ENCODE results near the gene HSPA4.
"Not testable (repeated sequence)": the region's sequence is repeated elsewhere in the genome, so short reads cannot be mapped to it uniquely, and the experiment has no call there.

The HSPA4 gene

GRCh38 chr5:133136890-133137289, 85.1 kb downstream of the HSPA4 start:
- H3K9me3 Mint-ChIP-seq, H3K36me3 Mint-ChIP-seq, H3K4me3 Mint-ChIP-seq, H3K27ac Mint-ChIP-seq, CTCF ChIA-PET, H3K4me1 Mint-ChIP-seq, DNase-seq: not testable (repeated sequence)
- peaks cover 17% of the 10 kb centered on the region for H3K27me3 Mint-ChIP-seq

- no peak overlapping the region for H3K4me3 Mint-ChIP-seq
- CTCF ChIA-PET: no interaction called here
- peaks cover 17% of the 10 kb centered on the region for H3K27me3 Mint-ChIP-seq
- no peak for DNase-seq
- H3K36me3 Mint-ChIP-seq: no peaks in the 10 kb centered on the region
- H3K9me3 Mint-ChIP-seq: peaks cover 3% of the 10 kb centered on the region
- H3K27ac Mint-ChIP-seq: no peak overlapping the region
- no peaks in the 10 kb centered on the region for H3K4me1 Mint-ChIP-seq
Measured at GRCh38 chr5:133140311-133140710, 88.5 kb downstream of the HSPA4 start.

- no peak overlapping the region for H3K27ac Mint-ChIP-seq
- peaks cover 10% of the 10 kb centered on the region for H3K27me3 Mint-ChIP-seq
- no peaks in the 10 kb centered on the region for H3K36me3 Mint-ChIP-seq
- no peaks in the 10 kb centered on the region for H3K9me3 Mint-ChIP-seq
- DNase-seq: no peak
- no peak overlapping the region for H3K4me3 Mint-ChIP-seq
- no peaks in the 10 kb centered on the region for H3K4me1 Mint-ChIP-seq
- CTCF ChIA-PET: interaction anchor here (1.2 kb wide), 1 partner anchor 29 kb away, joined by 3 read pairs; no protein-coding TSS in a partner anchor
Measured at GRCh38 chr5:133141746-133142145, 89.9 kb downstream of the HSPA4 start.

- Mint-ChIP-seq H3K9me3 (no peaks in the 10 kb centered on the region), H3K27me3 (peaks cover 10% of the 10 kb centered on the region), H3K36me3 (no peaks in the 10 kb centered on the region), H3K4me3 (no peak overlapping the region), H3K27ac (no peak overlapping the region), H3K4me1 (peaks cover 5% of the 10 kb centered on the region)
- CTCF ChIA-PET: no interaction called here
- no peak for DNase-seq
Measured at GRCh38 chr5:133142782-133143181, 91.0 kb downstream of the HSPA4 start.

- Mint-ChIP-seq H3K9me3 (no peaks in the 10 kb centered on the region), H3K27ac (no peak overlapping the region), H3K36me3 (no peaks in the 10 kb centered on the region), H3K27me3 (peaks cover 10% of the 10 kb centered on the region), H3K4me3 (no peak overlapping the region), H3K4me1 (peaks cover 14% of the 10 kb centered on the region)
- CTCF ChIA-PET: no interaction called here
- no peak for DNase-seq
Measured at GRCh38 chr5:133144245-133144981, 92.6 kb downstream of the HSPA4 start.

GRCh38 chr5:133145436-133146170, 93.8 kb downstream of the HSPA4 start:
- no peaks in the 10 kb centered on the region for H3K27me3 Mint-ChIP-seq
- peaks cover 14% of the 10 kb centered on the region for H3K4me1 Mint-ChIP-seq
- H3K27ac Mint-ChIP-seq: no peak overlapping the region
- DNase-seq: no peak
- no peak overlapping the region for H3K4me3 Mint-ChIP-seq
- no peaks in the 10 kb centered on the region for H3K36me3 Mint-ChIP-seq
- H3K9me3 Mint-ChIP-seq: no peaks in the 10 kb centered on the region
- CTCF ChIA-PET: no interaction called here

GRCh38 chr5:133147411-133147810, 95.6 kb downstream of the HSPA4 start:
- Mint-ChIP-seq H3K9me3 (no peaks in the 10 kb centered on the region), H3K27ac (no peak overlapping the region), H3K4me1 (peaks cover 14% of the 10 kb centered on the region), H3K36me3 (no peaks in the 10 kb centered on the region), H3K27me3 (no peaks in the 10 kb centered on the region), H3K4me3 (no peak overlapping the region)
- CTCF ChIA-PET: no interaction called here
- no peak for DNase-seq

GRCh38 chr5:133147815-133148567, 96.2 kb downstream of the HSPA4 start:
- DNase-seq: no peak
- Mint-ChIP-seq H3K4me3 (no peak overlapping the region), H3K27ac (no peak overlapping the region), H3K4me1 (peaks cover 14% of the 10 kb centered on the region), H3K36me3 (no peaks in the 10 kb centered on the region), H3K9me3 (no peaks in the 10 kb centered on the region), H3K27me3 (peaks cover 1% of the 10 kb centered on the region)
- CTCF ChIA-PET: no interaction called here

- Mint-ChIP-seq H3K9me3 (no peaks in the 10 kb centered on the region), H3K4me3 (no peak overlapping the region), H3K36me3 (no peaks in the 10 kb centered on the region), H3K27me3 (peaks cover 4% of the 10 kb centered on the region), H3K4me1 (peaks cover 14% of the 10 kb centered on the region), H3K27ac (no peak overlapping the region)
- CTCF ChIA-PET: no interaction called here
- DNase-seq: no peak
Measured at GRCh38 chr5:133149345-133149744, 97.5 kb downstream of the HSPA4 start.

- H3K27me3 Mint-ChIP-seq: peaks cover 8% of the 10 kb centered on the region
- no peak for DNase-seq
- CTCF ChIA-PET: no interaction called here
- no peaks in the 10 kb centered on the region for H3K36me3 Mint-ChIP-seq
- H3K4me1 Mint-ChIP-seq: peaks cover 14% of the 10 kb centered on the region
- no peaks in the 10 kb centered on the region for H3K9me3 Mint-ChIP-seq
- H3K27ac Mint-ChIP-seq: no peak overlapping the region
- no peak overlapping the region for H3K4me3 Mint-ChIP-seq
Measured at GRCh38 chr5:133150909-133151544, 99.2 kb downstream of the HSPA4 start.

- Mint-ChIP-seq H3K27ac (peak overlapping the region; percentile 20), H3K27me3 (peaks cover 14% of the 10 kb centered on the region), H3K4me3 (no peak overlapping the region), H3K9me3 (peaks cover 7% of the 10 kb centered on the region), H3K36me3 (no peaks in the 10 kb centered on the region), H3K4me1 (no peaks in the 10 kb centered on the region)
- no peak for DNase-seq
- CTCF ChIA-PET: interaction anchor here (0.7 kb wide), 1 partner anchor 58 kb away, joined by 3 read pairs; no protein-coding TSS in a partner anchor
Measured at GRCh38 chr5:133154274-133155075, 102.7 kb downstream of the HSPA4 start.

GRCh38 chr5:133155326-133155969, 103.6 kb downstream of the HSPA4 start:
- Mint-ChIP-seq H3K9me3 (peaks cover 7% of the 10 kb centered on the region), H3K27ac (no peak overlapping the region), H3K27me3 (peaks cover 18% of the 10 kb centered on the region), H3K4me3 (no peak overlapping the region), H3K36me3 (no peaks in the 10 kb centered on the region), H3K4me1 (peaks cover 7% of the 10 kb centered on the region)
- CTCF ChIA-PET: no interaction called here
- DNase-seq: no peak
